Thymus (tissue), 11 donors: Measurements from ENCODE around the gene PARD3. TPM values are rescaled to one million over a fixed set of nuclear protein-coding genes. Genes with fewer than 3 reads are reported as not detected.

Experiments used
- DNase-seq, 9 donors: peaks; one replicate each; pipeline ENCODE4 v3.0.0-alpha.2; 2013; ENCODE audit warnings: low spot score in 9 of 9, low read depth in 6 of 9, missing footprints in 1 of 9
- H3K27ac ChIP-seq, 2 donors: one replicate each; pipeline ENCODE4 v1.5.1; 2013; ENCODE audit warnings: control low read depth in 1 of 2, low read depth in 1 of 2, low read length in 1 of 2, mild to moderate bottlenecking in 1 of 2, moderate library complexity in 1 of 2
- H3K27me3 ChIP-seq, 2 donors: one replicate each; pipeline ENCODE4 v1.5.1; 2013; ENCODE audit warnings: low read length in 1 of 2; ENCODE audit not compliant: control insufficient read depth in 2 of 2, insufficient read depth in 1 of 2
- H3K36me3 ChIP-seq, 2 donors: one replicate each; pipeline ENCODE4 v1.5.1; 2013; ENCODE audit warnings: low read length in 1 of 2, mild to moderate bottlenecking in 1 of 2, moderate library complexity in 1 of 2; ENCODE audit not compliant: control insufficient read depth in 2 of 2, insufficient read depth in 2 of 2
- H3K4me1 ChIP-seq, 2 donors: one replicate each; pipeline ENCODE4 v1.5.1; 2013; ENCODE audit warnings: low read length in 2 of 2; ENCODE audit not compliant: control insufficient read depth in 2 of 2, insufficient read depth in 2 of 2
- H3K4me3 ChIP-seq, 2 donors: one replicate each; pipeline ENCODE4 v1.5.1; 2013; ENCODE audit warnings: low read length in 2 of 2, control low read depth in 1 of 2, mild to moderate bottlenecking in 1 of 2
- H3K9me3 ChIP-seq, 2 donors: one replicate each; pipeline ENCODE4 v1.5.1; 2013; ENCODE audit warnings: low read length in 1 of 2, mild to moderate bottlenecking in 1 of 2; ENCODE audit not compliant: control insufficient read depth in 2 of 2, insufficient read depth in 1 of 2
- WGBS: extraction: QIAGEN DNeasy Blood & Tissue Kit; methylation state at CpG from one replicate; pipeline ENCODE4 v1.1.7; 2013; 5-methylcytosine and 5-hydroxymethylcytosine counted together
- polyA plus RNA-seq: library from polyadenylated mRNA; stranded (reverse); fragments of 200-250 nt; gene quantifications from one replicate; pipeline ENCODE4 v1.2.3, GENCODE V29; 2013
- total RNA-seq: library from RNA; stranded (reverse); fragments of 120-200 nt; gene quantifications from one replicate; pipeline ENCODE4 v1.2.4, GENCODE V29; 2013
- donor health status: healthy.

PARD3 gene
- total and polyA plus RNA-seq, 2 donors: 13.3 to 23.5 TPM

DNA sequence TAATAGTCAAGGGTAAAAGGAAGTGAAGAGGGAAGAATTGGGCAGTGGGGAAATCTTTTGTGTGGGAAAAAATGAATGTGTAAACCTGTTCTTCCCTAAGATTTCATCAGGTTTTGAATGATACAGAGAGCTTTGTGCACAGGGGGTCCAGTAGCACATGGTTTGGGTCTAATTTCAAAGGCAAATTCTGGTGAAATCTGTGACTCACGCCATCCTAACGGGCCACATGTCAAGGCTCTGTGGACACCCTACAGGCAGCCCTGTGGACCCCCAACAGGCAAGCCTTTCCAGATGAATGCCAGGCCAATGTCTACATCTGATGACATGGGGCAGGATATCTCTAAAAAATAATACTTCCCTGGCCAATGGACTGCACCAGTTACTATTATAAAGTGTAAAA is 309.8 kb downstream of the PARD3 start:
- Histone ChIP-seq H3K27me3 (no peaks in the 10 kb centered on the region), H3K4me1 (no peaks in the 10 kb centered on the region), H3K4me3 (no peak overlapping the region), H3K9me3 (no peaks in the 10 kb centered on the region), H3K27ac (no peak overlapping the region), H3K36me3 (no peaks in the 10 kb centered on the region)
- 94% methylated on average over 2 of the region's 2 CpGs for WGBS
- no peak for DNase-seq

DNA sequence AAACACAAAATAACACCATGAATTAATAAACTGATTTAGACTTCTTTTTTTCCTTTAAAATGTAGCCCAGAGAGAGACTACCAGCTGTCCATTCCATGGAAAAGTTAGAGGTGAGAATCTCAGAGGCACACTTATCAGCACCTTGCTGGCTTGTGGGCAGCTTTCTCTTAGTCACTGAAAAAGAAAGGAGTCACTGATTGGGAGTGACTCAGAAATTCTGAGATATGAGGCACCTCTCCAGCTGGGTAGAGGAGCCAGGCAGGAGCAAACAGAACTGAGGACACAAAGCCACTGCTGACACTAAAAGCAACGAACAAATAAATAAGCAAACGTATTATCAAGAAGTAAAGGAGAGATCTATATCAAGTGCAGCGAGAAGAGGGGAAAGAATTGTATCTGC is 310.6 kb downstream of the PARD3 start:
- Histone ChIP-seq H3K36me3 (no peaks in the 10 kb centered on the region), H3K4me1 (no peaks in the 10 kb centered on the region), H3K27ac (no peak overlapping the region), H3K9me3 (no peaks in the 10 kb centered on the region), H3K4me3 (no peak overlapping the region), H3K27me3 (no peaks in the 10 kb centered on the region)
- DNase-seq: no peak
- WGBS: 94% methylated on average over 3 of the region's 3 CpGs

DNA sequence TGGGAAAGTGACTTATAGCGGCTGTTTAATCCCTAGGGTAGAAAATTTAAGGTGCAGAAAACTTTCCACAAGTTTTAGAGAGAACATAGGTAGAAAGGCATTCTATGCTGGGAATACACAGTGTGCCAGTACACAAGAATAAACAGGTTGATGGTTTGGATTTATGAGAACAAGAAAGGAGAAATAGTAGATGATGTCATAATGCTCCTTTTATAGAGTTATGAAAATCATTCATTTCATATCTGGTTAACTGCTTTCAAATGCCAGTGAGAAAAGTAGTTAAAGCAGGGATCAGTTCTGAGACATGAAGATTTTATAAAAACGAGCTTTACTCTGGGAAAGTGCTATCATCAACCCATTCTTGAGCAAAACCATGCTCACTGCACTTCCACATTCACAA is 311.4 kb downstream of the PARD3 start:
- Histone ChIP-seq H3K27ac (no peak overlapping the region), H3K27me3 (no peaks in the 10 kb centered on the region), H3K36me3 (no peaks in the 10 kb centered on the region), H3K9me3 (no peaks in the 10 kb centered on the region), H3K4me3 (no peak overlapping the region), H3K4me1 (no peaks in the 10 kb centered on the region)
- WGBS: 97% methylated on average over 2 of the region's 2 CpGs
- DNase-seq: no peak

GRCh38 chr10:34499612-34500279 is 315.4 kb downstream of the PARD3 start:
- Histone ChIP-seq H3K4me3 (no peak overlapping the region), H3K27ac (no peak overlapping the region), H3K36me3 (no peaks in the 10 kb centered on the region), H3K27me3 (no peaks in the 10 kb centered on the region), H3K4me1 (no peaks in the 10 kb centered on the region), H3K9me3 (no peaks in the 10 kb centered on the region)
- DNase-seq: no peak
- WGBS: 98% methylated on average over 3 of the region's 3 CpGs

GRCh38 chr10:34498821-34499220 is 316.3 kb downstream of the PARD3 start:
- 99% methylated on average over 1 of the region's 1 CpG for WGBS
- Histone ChIP-seq H3K4me1 (no peaks in the 10 kb centered on the region), H3K27me3 (no peaks in the 10 kb centered on the region), H3K9me3 (no peaks in the 10 kb centered on the region), H3K36me3 (no peaks in the 10 kb centered on the region), H3K4me3 (no peak overlapping the region), H3K27ac (no peak overlapping the region)
- DNase-seq: no peak

DNA sequence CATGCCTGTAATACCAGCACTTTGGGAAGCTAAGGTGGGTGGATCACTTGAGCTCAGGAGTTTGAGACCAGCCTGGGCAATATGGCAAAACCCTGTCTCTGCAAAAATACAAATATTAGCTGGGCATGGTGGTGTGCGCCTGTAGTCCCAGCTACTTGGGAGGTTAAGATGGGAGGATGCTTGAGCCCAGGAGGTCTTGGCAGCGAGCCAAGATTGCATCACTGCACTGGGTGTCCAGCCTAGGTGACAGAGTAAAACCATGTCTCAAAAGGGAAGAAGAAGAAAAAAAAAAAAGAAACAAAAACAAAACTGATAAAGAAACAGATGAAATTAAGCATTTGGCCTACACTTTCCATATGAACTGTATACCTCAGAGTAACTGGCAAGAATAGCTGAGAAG is 319.2 kb downstream of the PARD3 start:
- Histone ChIP-seq H3K27me3 (no peaks in the 10 kb centered on the region), H3K4me3 (no peak overlapping the region), H3K4me1 (no peaks in the 10 kb centered on the region), H3K27ac (no peak overlapping the region), H3K9me3 (no peaks in the 10 kb centered on the region), H3K36me3 (no peaks in the 10 kb centered on the region)
- 98% methylated on average over 2 of the region's 2 CpGs for WGBS
- DNase-seq: no peak

DNA sequence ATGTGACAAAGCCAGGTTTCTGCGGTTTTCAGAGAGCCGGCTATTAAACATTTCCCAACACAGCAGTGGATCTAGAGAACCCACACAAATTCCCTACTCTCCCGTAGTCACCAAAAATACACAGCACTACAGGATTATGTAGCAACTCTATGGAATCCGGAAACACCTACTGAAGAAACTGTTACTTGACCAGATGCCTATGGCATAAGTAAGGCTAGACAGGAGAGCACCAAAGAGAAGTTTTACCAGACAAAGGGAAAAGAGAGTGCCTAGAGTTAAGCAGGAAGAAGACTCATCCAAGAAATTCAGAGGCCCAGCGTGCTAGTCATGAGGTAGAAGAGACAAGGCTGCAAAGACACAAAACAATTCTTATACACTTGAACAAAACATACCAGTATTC is 321.1 kb downstream of the PARD3 start:
- Histone ChIP-seq H3K27ac (no peak overlapping the region), H3K27me3 (no peaks in the 10 kb centered on the region), H3K4me1 (no peaks in the 10 kb centered on the region), H3K4me3 (no peak overlapping the region), H3K36me3 (no peaks in the 10 kb centered on the region), H3K9me3 (no peaks in the 10 kb centered on the region)
- no peak for DNase-seq
- WGBS: 96% methylated on average over 5 of the region's 5 CpGs

GRCh38 chr10:34492081-34492480 is 323.0 kb downstream of the PARD3 start:
- no peaks in the 10 kb centered on the region for H3K4me1 ChIP-seq
- peak in 1 of 9 donors; percentile 17 for DNase-seq
- H3K4me3 ChIP-seq: no peak overlapping the region
- no peaks in the 10 kb centered on the region for H3K9me3 ChIP-seq
- 74% methylated on average over 7 of the region's 7 CpGs for WGBS
- H3K36me3 ChIP-seq: no peaks in the 10 kb centered on the region
- no peaks in the 10 kb centered on the region for H3K27me3 ChIP-seq
- H3K27ac ChIP-seq: no peak overlapping the region

DNA sequence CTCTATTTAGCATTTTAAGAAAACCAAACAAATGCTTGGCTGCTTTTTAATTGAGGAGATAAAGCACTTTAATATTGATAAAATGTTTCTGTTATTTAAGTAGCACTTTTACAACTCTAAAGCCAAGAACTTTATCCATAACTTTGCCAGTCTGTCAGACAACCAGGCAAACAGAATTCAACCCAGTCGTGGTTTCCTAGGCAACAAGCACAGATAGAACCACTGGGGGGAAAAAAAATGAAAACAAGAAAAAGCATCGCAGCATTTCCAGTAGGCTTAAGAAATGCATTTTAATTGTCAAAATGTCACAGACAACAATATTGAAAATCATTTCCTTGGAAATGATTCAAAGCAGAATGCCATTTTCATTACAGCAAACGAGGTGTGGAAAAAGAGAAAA is 323.4 kb downstream of the PARD3 start:
- H3K27me3 ChIP-seq: no peaks in the 10 kb centered on the region
- peak in 1 of 9 donors; percentile 8 for DNase-seq

More for the DNA sequence above, 323.4 kb downstream of the PARD3 start:
- Histone ChIP-seq H3K4me3 (no peak overlapping the region), H3K27ac (no peak overlapping the region), H3K4me1 (no peaks in the 10 kb centered on the region), H3K9me3 (no peaks in the 10 kb centered on the region), H3K36me3 (no peaks in the 10 kb centered on the region)
- WGBS: 91% methylated on average over 3 of the region's 3 CpGs
